ENCODE measurements around the gene CALY. TPM values are rescaled to one million over a fixed set of nuclear protein-coding genes. Genes with fewer than 3 reads are reported as not detected.
A peak's percentile ranks its signal among the peaks of the same experiment; 100 is the strongest.

Gene CALY
- polyA plus RNA-seq, 2 of the 4 experiments (the other 2 are of a cell fraction): 0.30 to 0.63 TPM

- no peak for TF ChIP-seq EHMT2 (IDR thresholded peaks at IDR 0.05; ENCODE audit: low read depth)
Measured at GRCh38 chr10:133349577-133350011, 12.9 kb upstream of the CALY start (continued).

- ChIA-PET POLR2A (no interaction called here), CTCF (interaction anchor here (2.2 kb wide), 1 partner anchor 30 kb away, joined by 5 read pairs; no protein-coding TSS in a partner anchor)
- WGBS (ENCODE audit: missing lambda C conversion rate): 85% methylated on average over 8 of the region's 8 CpGs
- no peak overlapping the region for H3K4me2 ChIP-seq
- H3K27ac ChIP-seq: no peak overlapping the region
- H3K9me3 ChIP-seq: no peaks in the 10 kb centered on the region
- FAIRE-seq: no peak
- TF ChIP-seq ZFP36 (IDR thresholded peaks at IDR 0.05; ENCODE audit: borderline replicate concordance, partially characterized antibody) (peak; percentile 24), RARB (CRISPR knock-in tag; IDR thresholded peaks at IDR 0.05) (no peak), RCOR1 (IDR thresholded peaks at IDR 0.05; ENCODE audit: low read depth, low read length) (no peak)
- no peak for DNase-seq (ENCODE audit: low read depth in 1 of 2, low spot score in 1 of 2)
- ATAC-seq: no peak
- H3K4me1 ChIP-seq: peaks cover 3% of the 10 kb centered on the region; the same call in 1 of the 3 replicates
- H3K4me3 ChIP-seq: no peak overlapping the region
Measured at GRCh38 chr10:133349160-133349568, 12.5 kb upstream of the CALY start.

DNA sequence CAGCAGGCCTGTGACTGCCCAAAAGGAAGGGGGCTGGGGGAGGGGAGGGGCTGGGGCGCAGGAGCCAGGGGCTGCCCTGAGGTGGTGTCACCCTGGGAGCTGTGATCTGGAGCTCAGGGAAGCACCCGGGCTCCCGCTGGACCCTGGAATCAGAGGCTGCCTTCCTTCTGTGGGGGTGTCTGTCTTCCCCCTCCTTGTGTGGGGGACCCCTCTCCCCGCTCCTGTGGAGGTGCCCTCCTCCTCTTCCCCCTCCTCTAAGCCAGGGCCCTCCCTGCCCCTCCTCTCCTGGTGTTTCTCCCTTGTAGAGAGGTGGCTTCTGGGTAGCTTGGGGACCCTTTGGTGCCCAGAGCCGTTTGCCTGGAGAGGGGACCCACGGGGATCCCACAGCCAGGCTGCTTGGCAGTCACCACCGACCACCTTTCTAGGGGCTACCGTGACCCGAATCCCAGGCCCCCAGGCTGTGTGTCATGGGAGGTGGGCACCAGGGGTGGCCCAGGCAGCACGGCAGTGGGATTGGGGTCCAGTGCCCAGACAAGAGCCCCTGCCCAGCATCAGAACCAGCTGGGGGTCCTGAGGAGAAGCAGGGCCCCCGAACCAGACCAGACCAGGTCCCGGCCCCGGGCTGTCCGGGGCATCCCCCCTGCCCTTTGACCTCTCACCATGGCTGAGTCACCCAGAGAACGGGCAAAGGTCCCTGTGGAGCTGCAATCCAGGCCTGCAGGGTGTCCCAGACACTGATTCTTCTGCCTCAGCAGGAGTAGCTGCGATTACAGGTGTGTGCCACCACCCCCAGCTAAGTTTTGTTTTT, 11.2 kb upstream of the CALY start:
- H3K4me2 ChIP-seq: no peak overlapping the region; the same call in 2 of the 3 replicates
- no peak for TF ChIP-seq FOSL2 (IDR thresholded peaks at IDR 0.05)
- 0 out of 2 replicates have a peak, but pooled peaks have one; percentile 7 for TF ChIP-seq FOSL2 (CRISPR knock-in tag; IDR thresholded peaks at IDR 0.05)
- no peak for TF ChIP-seq JUNB (IDR thresholded peaks at IDR 0.05)
- no peak for TF ChIP-seq ZSCAN20 (CRISPR knock-in tag; IDR thresholded peaks at IDR 0.05)
- no peak for TF ChIP-seq JUN (IDR thresholded peaks at IDR 0.05)
- 0 out of 6 replicates have a peak overlapping the region, but pooled peaks of 1 of the 2 experiments have one; percentile 35 for H3K27ac ChIP-seq
- POLR2A ChIA-PET: interaction anchor here (0.7 kb wide), 1 partner anchor 98 kb away, joined by 3 read pairs; no protein-coding TSS in a partner anchor
- no peak for DNase-seq (ENCODE audit: low read depth in 1 of 2, low spot score in 1 of 2)
- CTCF ChIA-PET: interaction anchor here (2.2 to 9.2 kb wide), 2 partner anchors 19 to 29 kb away, joined by 5 to 76 read pairs; no protein-coding TSS in a partner anchor
- no peak overlapping the region for H3K4me3 ChIP-seq
- ATAC-seq: peak in 1 of 2 experiments; percentile 10; a peak in 1 of 6 replicates
- peaks cover 7% of the 10 kb centered on the region; the same call in 2 of the 3 replicates for H3K4me1 ChIP-seq
- H3K9me3 ChIP-seq: no peaks in the 10 kb centered on the region
- 42% methylated on average over 10 of the region's 16 CpGs for WGBS (ENCODE audit: missing lambda C conversion rate)
- FAIRE-seq: no peak

DNA sequence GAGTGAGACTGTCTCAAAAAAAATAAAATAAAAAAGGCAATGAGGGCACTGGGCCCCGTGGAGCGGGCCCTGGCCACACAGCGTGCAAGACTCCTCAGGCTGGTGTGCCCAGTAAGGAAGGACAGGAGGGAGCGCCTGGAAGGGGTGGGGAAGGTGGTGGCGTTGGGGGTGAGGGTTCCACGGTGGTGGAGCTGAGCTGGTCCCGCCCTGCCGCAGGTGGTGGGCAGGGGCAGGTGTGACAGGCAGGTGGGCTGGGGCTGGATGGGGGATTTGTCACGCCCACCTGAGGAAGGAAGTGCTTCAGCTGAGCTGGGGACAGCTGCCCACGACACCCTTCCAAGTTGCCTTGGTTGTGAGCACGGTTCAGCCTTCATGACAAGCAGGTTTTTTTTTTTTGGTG, 9.7 kb upstream of the CALY start:
- POLR2A ChIA-PET: no interaction called here
- TF ChIP-seq ZSCAN20 (CRISPR knock-in tag; IDR thresholded peaks at IDR 0.05) (no peak), RAD21 (conservative IDR thresholded peaks at IDR 0.05 in 1 of 2, IDR thresholded peaks at IDR 0.05 in 1 of 2) (no peak), MAX (IDR thresholded peaks at IDR 0.05) (no peak), ZC3H11A (IDR thresholded peaks at IDR 0.05) (no peak), ZFP36 (IDR thresholded peaks at IDR 0.05; ENCODE audit: borderline replicate concordance, partially characterized antibody) (no peak), RNF2 (IDR thresholded peaks at IDR 0.05; ENCODE audit: borderline replicate concordance, low read depth) (no peak), HEYL (CRISPR knock-in tag; IDR thresholded peaks at IDR 0.05) (no peak), EHF (CRISPR knock-in tag; IDR thresholded peaks at IDR 0.05) (no peak), MAFK (IDR thresholded peaks at IDR 0.05; ENCODE audit: partially characterized antibody) (no peak), HOXB13 (CRISPR knock-in tag; IDR thresholded peaks at IDR 0.05; ENCODE audit: low read depth) (no peak), JUNB (IDR thresholded peaks at IDR 0.05) (no peak), RCOR1 (IDR thresholded peaks at IDR 0.05; ENCODE audit: low read depth, low read length) (no peak), SMC3 (IDR thresholded peaks at IDR 0.05) (no peak), PHF8 (IDR thresholded peaks at IDR 0.05; ENCODE audit: borderline replicate concordance, low read depth) (no peak)
- TF ChIP-seq, protein P1, sequence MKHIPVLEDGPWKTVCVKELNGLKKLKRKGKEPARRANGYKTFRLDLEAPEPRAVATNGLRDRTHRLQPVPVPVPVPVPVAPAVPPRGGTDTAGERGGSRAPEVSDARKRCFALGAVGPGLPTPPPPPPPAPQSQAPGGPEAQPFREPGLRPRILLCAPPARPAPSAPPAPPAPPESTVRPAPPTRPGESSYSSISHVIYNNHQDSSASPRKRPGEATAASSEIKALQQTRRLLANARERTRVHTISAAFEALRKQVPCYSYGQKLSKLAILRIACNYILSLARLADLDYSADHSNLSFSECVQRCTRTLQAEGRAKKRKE (CRISPR knock-in tag; IDR thresholded peaks at IDR 0.05; ENCODE audit: low read depth): no peak
- TF ChIP-seq, protein P2, sequence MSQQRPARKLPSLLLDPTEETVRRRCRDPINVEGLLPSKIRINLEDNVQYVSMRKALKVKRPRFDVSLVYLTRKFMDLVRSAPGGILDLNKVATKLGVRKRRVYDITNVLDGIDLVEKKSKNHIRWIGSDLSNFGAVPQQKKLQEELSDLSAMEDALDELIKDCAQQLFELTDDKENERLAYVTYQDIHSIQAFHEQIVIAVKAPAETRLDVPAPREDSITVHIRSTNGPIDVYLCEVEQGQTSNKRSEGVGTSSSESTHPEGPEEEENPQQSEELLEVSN (IDR thresholded peaks at IDR 0.05; ENCODE audit: borderline replicate concordance, low read depth): no peak
- TF ChIP-seq, protein P3, sequence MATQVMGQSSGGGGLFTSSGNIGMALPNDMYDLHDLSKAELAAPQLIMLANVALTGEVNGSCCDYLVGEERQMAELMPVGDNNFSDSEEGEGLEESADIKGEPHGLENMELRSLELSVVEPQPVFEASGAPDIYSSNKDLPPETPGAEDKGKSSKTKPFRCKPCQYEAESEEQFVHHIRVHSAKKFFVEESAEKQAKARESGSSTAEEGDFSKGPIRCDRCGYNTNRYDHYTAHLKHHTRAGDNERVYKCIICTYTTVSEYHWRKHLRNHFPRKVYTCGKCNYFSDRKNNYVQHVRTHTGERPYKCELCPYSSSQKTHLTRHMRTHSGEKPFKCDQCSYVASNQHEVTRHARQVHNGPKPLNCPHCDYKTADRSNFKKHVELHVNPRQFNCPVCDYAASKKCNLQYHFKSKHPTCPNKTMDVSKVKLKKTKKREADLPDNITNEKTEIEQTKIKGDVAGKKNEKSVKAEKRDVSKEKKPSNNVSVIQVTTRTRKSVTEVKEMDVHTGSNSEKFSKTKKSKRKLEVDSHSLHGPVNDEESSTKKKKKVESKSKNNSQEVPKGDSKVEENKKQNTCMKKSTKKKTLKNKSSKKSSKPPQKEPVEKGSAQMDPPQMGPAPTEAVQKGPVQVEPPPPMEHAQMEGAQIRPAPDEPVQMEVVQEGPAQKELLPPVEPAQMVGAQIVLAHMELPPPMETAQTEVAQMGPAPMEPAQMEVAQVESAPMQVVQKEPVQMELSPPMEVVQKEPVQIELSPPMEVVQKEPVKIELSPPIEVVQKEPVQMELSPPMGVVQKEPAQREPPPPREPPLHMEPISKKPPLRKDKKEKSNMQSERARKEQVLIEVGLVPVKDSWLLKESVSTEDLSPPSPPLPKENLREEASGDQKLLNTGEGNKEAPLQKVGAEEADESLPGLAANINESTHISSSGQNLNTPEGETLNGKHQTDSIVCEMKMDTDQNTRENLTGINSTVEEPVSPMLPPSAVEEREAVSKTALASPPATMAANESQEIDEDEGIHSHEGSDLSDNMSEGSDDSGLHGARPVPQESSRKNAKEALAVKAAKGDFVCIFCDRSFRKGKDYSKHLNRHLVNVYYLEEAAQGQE (IDR thresholded peaks at IDR 0.05): no peak
- no peak for FAIRE-seq

More for the DNA sequence above, 9.7 kb upstream of the CALY start:
- ATAC-seq: no peak
- Histone ChIP-seq H3K9me3 (no peaks in the 10 kb centered on the region), H3K4me1 (peaks cover 7% of the 10 kb centered on the region; the same call in 2 of the 3 replicates), H3K4me2 (no peak overlapping the region), H3K4me3 (no peak overlapping the region), H3K27ac (no peak overlapping the region)
- WGBS (ENCODE audit: missing lambda C conversion rate): 72% methylated on average over 11 of the region's 11 CpGs
- CTCF ChIA-PET: interaction anchor here (0.9 to 9.2 kb wide), 2 partner anchors 9 to 18 kb away, joined by 4 to 76 read pairs; no protein-coding TSS in a partner anchor
- DNase-seq (ENCODE audit: low read depth in 1 of 2, low spot score in 1 of 2): no peak
